ENCODE data around the gene ACBD4.

The ACBD4 gene

DNA sequence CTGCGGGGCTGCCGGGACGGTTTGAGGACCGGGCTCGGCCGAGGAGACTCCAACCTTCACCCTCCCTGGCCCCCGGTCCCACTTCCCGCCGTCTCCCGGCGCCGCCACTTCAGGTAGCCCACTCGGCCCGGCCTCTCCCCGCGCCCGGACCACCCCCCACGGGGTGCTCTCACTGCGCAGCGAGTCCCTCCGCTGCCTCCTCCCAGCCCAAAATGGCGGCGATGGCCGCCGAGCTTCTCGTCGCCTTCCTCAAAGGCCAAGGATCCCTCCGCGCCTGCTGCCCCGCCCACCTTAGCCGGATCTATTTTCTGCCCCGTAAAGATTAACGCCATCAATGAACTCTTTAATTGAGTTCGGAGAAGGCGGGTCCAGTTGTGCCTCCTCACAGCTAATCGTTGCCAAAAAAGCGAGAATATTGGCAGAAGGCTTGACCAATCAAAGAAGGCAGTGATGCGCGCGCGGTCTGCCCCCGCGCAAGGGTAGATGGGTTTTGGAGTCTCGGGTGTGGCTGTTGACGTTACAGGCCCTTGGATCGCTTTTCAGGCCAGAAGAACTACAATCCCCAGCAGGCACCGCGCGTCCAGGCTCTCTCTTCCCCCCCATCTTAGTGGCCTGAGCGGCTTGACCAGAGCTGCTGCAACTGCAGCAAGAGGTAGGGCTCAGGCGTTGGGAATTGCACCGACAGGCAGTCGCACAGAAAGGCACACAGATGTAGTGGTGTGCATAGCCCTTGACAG is 26.0 kb downstream of the ACBD4 start, which contains the start of gene HEXIM2 (continued):
- TF ChIP-seq ZNF157 (tag by site-specific recombination; IDR thresholded peaks at IDR 0.05) (0 out of 2 replicates have a peak, but pooled peaks have one; percentile 38), ZNF302 (tag by site-specific recombination; IDR thresholded peaks at IDR 0.05; ENCODE audit: low read depth) (no peak), ZNF19 (tag by site-specific recombination; IDR thresholded peaks at IDR 0.05; ENCODE audit: low read depth) (no peak), ZFP69B (tag by site-specific recombination; IDR thresholded peaks at IDR 0.05) (peak; percentile 77), TRIM28 (IDR thresholded peaks at IDR 0.05; ENCODE audit: borderline replicate concordance, low read length) (no peak), ZFP37 (tag by site-specific recombination; IDR thresholded peaks at IDR 0.05) (peak; percentile 98; the same call in 1 of the 2 replicates), KLF1 (tag by site-specific recombination; IDR thresholded peaks at IDR 0.05) (peak; percentile 64; the same call in 1 of the 2 replicates), ZNF239 (tag by site-specific recombination; IDR thresholded peaks at IDR 0.05) (peak; percentile 80), ZNF48 (tag by site-specific recombination; IDR thresholded peaks at IDR 0.05) (no peak), ZNF843 (tag by site-specific recombination; IDR thresholded peaks at IDR 0.05) (peak; percentile 47; the same call in 1 of the 2 replicates), GLI2 (tag by site-specific recombination; IDR thresholded peaks at IDR 0.05; ENCODE audit: borderline replicate concordance, low read depth) (no peak), ZNF138 (tag by site-specific recombination; IDR thresholded peaks at IDR 0.05; ENCODE audit: borderline replicate concordance) (no peak), ZNF169 (tag by site-specific recombination; IDR thresholded peaks at IDR 0.05) (peak; percentile 66; the same call in 1 of the 2 replicates), ZSCAN23 (tag by site-specific recombination; IDR thresholded peaks at IDR 0.05) (peak; percentile 90), GLI4 (tag by site-specific recombination; IDR thresholded peaks at IDR 0.05) (peak; percentile 96), ZBTB21 (tag by site-specific recombination; IDR thresholded peaks at IDR 0.05) (peak; percentile 86), ZNF10 (tag by site-specific recombination; IDR thresholded peaks at IDR 0.05) (peak; percentile 62; the same call in 1 of the 2 replicates), ZXDB (tag by site-specific recombination; IDR thresholded peaks at IDR 0.05) (peak; percentile 96), ZNF2 (tag by site-specific recombination; IDR thresholded peaks at IDR 0.05) (peak; percentile 94), ZNF600 (tag by site-specific recombination; IDR thresholded peaks at IDR 0.05) (no peak), ZNF324 (tag by site-specific recombination; IDR thresholded peaks at IDR 0.05) (peak; percentile 97), KLF10 (tag by site-specific recombination; IDR thresholded peaks at IDR 0.05) (peak; percentile 93), ZNF133 (tag by site-specific recombination; IDR thresholded peaks at IDR 0.05) (peak; percentile 20; the same call in 1 of the 2 replicates), ZBTB8A (tag by site-specific recombination; IDR thresholded peaks at IDR 0.05) (peak; percentile 61), ZNF670 (tag by site-specific recombination; IDR thresholded peaks at IDR 0.05; ENCODE audit: low read depth) (no peak), KLF8 (tag by site-specific recombination; IDR thresholded peaks at IDR 0.05) (peak; percentile 95)
- TF ChIP-seq, protein P1, sequence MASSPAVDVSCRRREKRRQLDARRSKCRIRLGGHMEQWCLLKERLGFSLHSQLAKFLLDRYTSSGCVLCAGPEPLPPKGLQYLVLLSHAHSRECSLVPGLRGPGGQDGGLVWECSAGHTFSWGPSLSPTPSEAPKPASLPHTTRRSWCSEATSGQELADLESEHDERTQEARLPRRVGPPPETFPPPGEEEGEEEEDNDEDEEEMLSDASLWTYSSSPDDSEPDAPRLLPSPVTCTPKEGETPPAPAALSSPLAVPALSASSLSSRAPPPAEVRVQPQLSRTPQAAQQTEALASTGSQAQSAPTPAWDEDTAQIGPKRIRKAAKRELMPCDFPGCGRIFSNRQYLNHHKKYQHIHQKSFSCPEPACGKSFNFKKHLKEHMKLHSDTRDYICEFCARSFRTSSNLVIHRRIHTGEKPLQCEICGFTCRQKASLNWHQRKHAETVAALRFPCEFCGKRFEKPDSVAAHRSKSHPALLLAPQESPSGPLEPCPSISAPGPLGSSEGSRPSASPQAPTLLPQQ (tag by site-specific recombination; IDR thresholded peaks at IDR 0.05) = peak; percentile 76
- TF ChIP-seq, protein P2, sequence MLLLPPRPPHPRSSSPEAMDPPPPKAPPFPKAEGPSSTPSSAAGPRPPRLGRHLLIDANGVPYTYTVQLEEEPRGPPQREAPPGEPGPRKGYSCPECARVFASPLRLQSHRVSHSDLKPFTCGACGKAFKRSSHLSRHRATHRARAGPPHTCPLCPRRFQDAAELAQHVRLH (tag by site-specific recombination; IDR thresholded peaks at IDR 0.05) = peak; percentile 76
- TF ChIP-seq, protein P3, sequence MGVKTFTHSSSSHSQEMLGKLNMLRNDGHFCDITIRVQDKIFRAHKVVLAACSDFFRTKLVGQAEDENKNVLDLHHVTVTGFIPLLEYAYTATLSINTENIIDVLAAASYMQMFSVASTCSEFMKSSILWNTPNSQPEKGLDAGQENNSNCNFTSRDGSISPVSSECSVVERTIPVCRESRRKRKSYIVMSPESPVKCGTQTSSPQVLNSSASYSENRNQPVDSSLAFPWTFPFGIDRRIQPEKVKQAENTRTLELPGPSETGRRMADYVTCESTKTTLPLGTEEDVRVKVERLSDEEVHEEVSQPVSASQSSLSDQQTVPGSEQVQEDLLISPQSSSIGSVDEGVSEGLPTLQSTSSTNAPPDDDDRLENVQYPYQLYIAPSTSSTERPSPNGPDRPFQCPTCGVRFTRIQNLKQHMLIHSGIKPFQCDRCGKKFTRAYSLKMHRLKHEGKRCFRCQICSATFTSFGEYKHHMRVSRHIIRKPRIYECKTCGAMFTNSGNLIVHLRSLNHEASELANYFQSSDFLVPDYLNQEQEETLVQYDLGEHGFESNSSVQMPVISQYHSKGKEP (tag by site-specific recombination; IDR thresholded peaks at IDR 0.05) = peak; percentile 94
- TF ChIP-seq, protein P4, sequence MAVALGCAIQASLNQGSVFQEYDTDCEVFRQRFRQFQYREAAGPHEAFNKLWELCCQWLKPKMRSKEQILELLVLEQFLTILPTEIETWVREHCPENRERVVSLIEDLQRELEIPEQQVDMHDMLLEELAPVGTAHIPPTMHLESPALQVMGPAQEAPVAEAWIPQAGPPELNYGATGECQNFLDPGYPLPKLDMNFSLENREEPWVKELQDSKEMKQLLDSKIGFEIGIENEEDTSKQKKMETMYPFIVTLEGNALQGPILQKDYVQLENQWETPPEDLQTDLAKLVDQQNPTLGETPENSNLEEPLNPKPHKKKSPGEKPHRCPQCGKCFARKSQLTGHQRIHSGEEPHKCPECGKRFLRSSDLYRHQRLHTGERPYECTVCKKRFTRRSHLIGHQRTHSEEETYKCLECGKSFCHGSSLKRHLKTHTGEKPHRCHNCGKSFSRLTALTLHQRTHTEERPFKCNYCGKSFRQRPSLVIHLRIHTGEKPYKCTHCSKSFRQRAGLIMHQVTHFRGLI (tag by site-specific recombination; IDR thresholded peaks at IDR 0.05) = peak; percentile 44
- TF ChIP-seq, protein P5, sequence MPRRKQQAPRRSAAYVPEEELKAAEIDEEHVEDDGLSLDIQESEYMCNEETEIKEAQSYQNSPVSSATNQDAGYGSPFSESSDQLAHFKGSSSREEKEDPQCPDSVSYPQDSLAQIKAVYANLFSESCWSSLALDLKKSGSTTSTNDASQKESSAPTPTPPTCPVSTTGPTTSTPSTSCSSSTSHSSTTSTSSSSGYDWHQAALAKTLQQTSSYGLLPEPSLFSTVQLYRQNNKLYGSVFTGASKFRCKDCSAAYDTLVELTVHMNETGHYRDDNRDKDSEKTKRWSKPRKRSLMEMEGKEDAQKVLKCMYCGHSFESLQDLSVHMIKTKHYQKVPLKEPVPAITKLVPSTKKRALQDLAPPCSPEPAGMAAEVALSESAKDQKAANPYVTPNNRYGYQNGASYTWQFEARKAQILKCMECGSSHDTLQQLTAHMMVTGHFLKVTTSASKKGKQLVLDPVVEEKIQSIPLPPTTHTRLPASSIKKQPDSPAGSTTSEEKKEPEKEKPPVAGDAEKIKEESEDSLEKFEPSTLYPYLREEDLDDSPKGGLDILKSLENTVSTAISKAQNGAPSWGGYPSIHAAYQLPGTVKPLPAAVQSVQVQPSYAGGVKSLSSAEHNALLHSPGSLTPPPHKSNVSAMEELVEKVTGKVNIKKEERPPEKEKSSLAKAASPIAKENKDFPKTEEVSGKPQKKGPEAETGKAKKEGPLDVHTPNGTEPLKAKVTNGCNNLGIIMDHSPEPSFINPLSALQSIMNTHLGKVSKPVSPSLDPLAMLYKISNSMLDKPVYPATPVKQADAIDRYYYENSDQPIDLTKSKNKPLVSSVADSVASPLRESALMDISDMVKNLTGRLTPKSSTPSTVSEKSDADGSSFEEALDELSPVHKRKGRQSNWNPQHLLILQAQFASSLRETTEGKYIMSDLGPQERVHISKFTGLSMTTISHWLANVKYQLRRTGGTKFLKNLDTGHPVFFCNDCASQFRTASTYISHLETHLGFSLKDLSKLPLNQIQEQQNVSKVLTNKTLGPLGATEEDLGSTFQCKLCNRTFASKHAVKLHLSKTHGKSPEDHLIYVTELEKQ (tag by site-specific recombination; IDR thresholded peaks at IDR 0.05; ENCODE audit: borderline replicate concordance) = peak; percentile 14; the same call in 1 of the 2 replicates
- TF ChIP-seq, protein P6, sequence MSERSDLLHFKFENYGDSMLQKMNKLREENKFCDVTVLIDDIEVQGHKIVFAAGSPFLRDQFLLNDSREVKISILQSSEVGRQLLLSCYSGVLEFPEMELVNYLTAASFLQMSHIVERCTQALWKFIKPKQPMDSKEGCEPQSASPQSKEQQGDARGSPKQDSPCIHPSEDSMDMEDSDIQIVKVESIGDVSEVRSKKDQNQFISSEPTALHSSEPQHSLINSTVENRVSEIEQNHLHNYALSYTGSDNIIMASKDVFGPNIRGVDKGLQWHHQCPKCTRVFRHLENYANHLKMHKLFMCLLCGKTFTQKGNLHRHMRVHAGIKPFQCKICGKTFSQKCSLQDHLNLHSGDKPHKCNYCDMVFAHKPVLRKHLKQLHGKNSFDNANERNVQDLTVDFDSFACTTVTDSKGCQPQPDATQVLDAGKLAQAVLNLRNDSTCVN (tag by site-specific recombination; optimal IDR thresholded peaks at IDR 0.05) = peak; percentile 51

Data from HEK293 (cell line).